K562 treated with DMSO at 1 percent for 48 hours (cell line): ENCODE data around the gene ZDHHC4. TPM values are rescaled to one million over a fixed set of nuclear protein-coding genes. Genes with fewer than 3 reads are reported as not detected.

Experiments used
- total RNA-seq: library from RNA; unstranded; fragments of 300-600 nt; gene quantifications from 2 replicates; pipeline ENCODE4 v1.2.3, GENCODE V29; 2022; ENCODE audit warnings: low replicate concordance; ENCODE audit errors: extremely low read depth

ZDHHC4 gene
- total RNA-seq, result not detected in 2 replicates

GRCh38 chr7:6577369-6578113 lies at the start of gene ZDHHC4:
TSS of gene ZDHHC4 (plus strand) at chr7:6577454. CDS start at chr7:6580562, 3,108 bp downstream.

GRCh38 chr7:6551016-6551511 lies 26.2 kb upstream of the ZDHHC4 start, which contains the start of gene GRID2IP:
TSS of gene GRID2IP (minus strand) at chr7:6551461. CDS start at chr7:6551436, 25 bp downstream.

GRCh38 chr7:6589829-6590644 lies 12.8 kb downstream of the ZDHHC4 start, which contains the start of gene INTS15:
TSS of gene INTS15 (plus strand) at chr7:6590021. CDS start at chr7:6590284, 263 bp downstream.

GRCh38 chr7:6614953-6615722 lies 37.9 kb downstream of the ZDHHC4 start, which contains the start of gene ZNF853:
TSS of gene ZNF853 (plus strand) at chr7:6615610. CDS start at chr7:6616175, 565 bp downstream.

GRCh38 chr7:6636741-6637543 lies 59.7 kb downstream of the ZDHHC4 start, which contains the start of gene ZNF316:
TSS of gene ZNF316 (plus strand) at chr7:6637318. CDS start at chr7:6642410, 5,092 bp downstream.

Other genes with a start within 250 kb of the ZDHHC4 start
- not detected in 2 replicates for gene FAM220A, start 228.5 kb upstream of the ZDHHC4 start, total RNA-seq
- gene RAC1, start 202.9 kb upstream of the ZDHHC4 start, total RNA-seq, result not detected in 2 replicates
- gene DAGLB, start 129.5 kb upstream of the ZDHHC4 start, total RNA-seq, result not detected in 2 replicates
- not detected in 2 replicates for gene KDELR2, start 93.3 kb upstream of the ZDHHC4 start, total RNA-seq
- not detected in 2 replicates for gene GRID2IP, start 26.0 kb upstream of the ZDHHC4 start, total RNA-seq
- gene INTS15, start 12.6 kb downstream of the ZDHHC4 start, total RNA-seq, result not detected in 2 replicates
- not detected in 2 replicates for gene ZNF853, start 38.2 kb downstream of the ZDHHC4 start, total RNA-seq
- 87.3 TPM in 1 of 2 replicates, not detected in the other for gene ZNF316, start 59.9 kb downstream of the ZDHHC4 start, total RNA-seq
- not detected in 2 replicates for gene ZNF12, start 129.5 kb downstream of the ZDHHC4 start, total RNA-seq
- gene RSPH10B2, start 176.6 kb downstream of the ZDHHC4 start, total RNA-seq, result not detected in 2 replicates
- not detected in 2 replicates for gene CCZ1B, start 248.8 kb downstream of the ZDHHC4 start, total RNA-seq